K562 (cell line): ENCODE measurements around the gene BRICD5. TPM values are rescaled to one million over a fixed set of nuclear protein-coding genes. Genes with fewer than 3 reads are reported as not detected.

Source experiments
- CBX1 ChIP-seq: sonication (generic); IDR thresholded peaks from 2 replicates; pipeline ENCODE4 v1.6.1; 2016; ENCODE audit warnings: antibody characterized with exemption, low read depth, mild to moderate bottlenecking
- CBX2 ChIP-seq: fragments of 200-600 bp; sonication (generic); IDR thresholded peaks from one replicate; pipeline ENCODE4 v1.6.1; 2012; ENCODE audit warnings: mild to moderate bottlenecking, low read length, inconsistent platforms; ENCODE audit not compliant: insufficient read depth, poor library complexity, severe bottlenecking
- CBX3 ChIP-seq, 2 experiments: IDR thresholded peaks; 1 replicate in 1 of 2; 2 replicates in 1 of 2; pipeline ENCODE4 v1.6.1; 2012; ENCODE audit warnings: inconsistent platforms in 2 of 2, low read length in 2 of 2, borderline replicate concordance in 1 of 2, control low read depth in 1 of 2
- CCNT2 ChIP-seq: IDR thresholded peaks from 2 replicates; pipeline ENCODE4 v1.6.1; 2011; ENCODE audit warnings: borderline replicate concordance, low read depth, mild to moderate bottlenecking, moderate library complexity, mixed read lengths, low read length; ENCODE audit not compliant: insufficient read length; ENCODE audit errors: extremely low read depth
- HIVEP1 ChIP-seq: fragments of 250-450 bp; sonication (Bioruptor Pico); IDR thresholded peaks from 2 replicates; pipeline ENCODE4 v1.4.0; 2020; ENCODE audit warnings: mild to moderate bottlenecking
- NFIC ChIP-seq: fragments of 450-650 bp; IDR thresholded peaks from 2 replicates; pipeline ENCODE4 v1.6.1; 2017; ENCODE audit warnings: mild to moderate bottlenecking, inconsistent platforms
- NR2C2 ChIP-seq, 2 experiments: fragments of 200-800 bp in 1 of 2; sonication (Bioruptor generic) in 1 of 2; sonication (generic) in 1 of 2; formaldehyde crosslinking in 1 of 2; IDR thresholded peaks; 2 replicates each; pipeline versions ENCODE4 v1.6.1 to v1.8.0; 2016 to 2022; ENCODE audit warnings: mild to moderate bottlenecking in 1 of 2, missing compliant biosample characterization in 1 of 2, missing genetic modification characterization in 1 of 2, missing genetic modification reagents in 1 of 2
- NRF1 ChIP-seq, 2 experiments: fragments of 450-650 bp; IDR thresholded peaks in 1 of 2; conservative IDR thresholded peaks in 1 of 2; 2 replicates each; pipeline ENCODE4 v1.6.1; 2014; ENCODE audit warnings: mild to moderate bottlenecking in 2 of 2
- RBM34 ChIP-seq: fragments of 200-400 bp; formaldehyde crosslinking; IDR thresholded peaks from 2 replicates; pipeline ENCODE4 v1.6.1; 2018; ENCODE audit warnings: low read length, borderline replicate concordance; ENCODE audit not compliant: insufficient read depth
- SUPT5H ChIP-seq: fragments of 450-650 bp; IDR thresholded peaks from 2 replicates; pipeline ENCODE4 v1.6.1; 2016
- XRCC3 ChIP-seq: fragments of 450-650 bp; IDR thresholded peaks from 2 replicates; pipeline ENCODE4 v1.6.1; 2017; ENCODE audit warnings: mild to moderate bottlenecking, moderate library complexity
- polyA plus RNA-seq, 8 experiments: library from polyadenylated mRNA; depleted of rRNA in 4 of 8; stranded (reverse) in 5 of 8; unstranded in 3 of 8; fragments of >200 nt; fragmentation: Nextera tagmentation in 2 of 8; fragmentation: Illumina TruSeq in 1 of 8; extraction: Ambion mirVana in 2 of 8; extraction: Trizol in 1 of 8; gene quantifications; 2 replicates each; pipeline versions ENCODE4 v1.2.1 to v1.2.3, GENCODE V29; 2011 to 2014; ENCODE audit warnings: inconsistent platforms in 1 of 8, missing spikeins in 1 of 8
- total RNA-seq, 7 experiments: library from RNA; depleted of rRNA in 6 of 7; stranded (reverse); fragments of >200 nt in 6 of 7; fragmentation: Illumina TruSeq in 2 of 7; extraction: Trizol in 2 of 7; gene quantifications; 2 replicates each; pipeline versions ENCODE4 v1.2.1 to v1.2.3, GENCODE V29; 2011 to 2021; ENCODE audit warnings: low replicate concordance in 1 of 7
- TF ChIP-seq, protein P1 (sequence below): fragments of 450-650 bp; formaldehyde crosslinking; IDR thresholded peaks from 2 replicates; pipeline ENCODE4 v1.4.0; 2022; ENCODE audit warnings: missing genetic modification characterization
- TF ChIP-seq, protein P2 (sequence below): fragments of 450-650 bp; IDR thresholded peaks from 2 replicates; pipeline ENCODE4 v1.7.1; 2018; ENCODE audit warnings: mild to moderate bottlenecking, low read depth; ENCODE audit not compliant: partially characterized antibody
- TF ChIP-seq, protein P3 (sequence below): fragments of 450-650 bp; IDR thresholded peaks from 2 replicates; pipeline ENCODE4 v1.6.1; 2016
- TF ChIP-seq, protein P4 (sequence below): sonication (generic); formaldehyde crosslinking; IDR thresholded peaks from 2 replicates; pipeline ENCODE4 v1.8.0; 2022; ENCODE audit warnings: mild to moderate bottlenecking, low read depth, missing genetic modification reagents
- TF ChIP-seq, protein P5 (sequence below), 2 experiments: fragments of 450-650 bp; conservative IDR thresholded peaks; 2 replicates each; pipeline ENCODE4 v1.6.1; 2017; ENCODE audit warnings: mild to moderate bottlenecking in 2 of 2, moderate library complexity in 2 of 2

The BRICD5 gene
- total and polyA plus RNA-seq, 9 of the 15 experiments (the other 6 are each of a cell fraction or from before 2014, with no cell fraction given): 0.24 to 15.1 (median 2.4) TPM; not detected in 1

DNA sequence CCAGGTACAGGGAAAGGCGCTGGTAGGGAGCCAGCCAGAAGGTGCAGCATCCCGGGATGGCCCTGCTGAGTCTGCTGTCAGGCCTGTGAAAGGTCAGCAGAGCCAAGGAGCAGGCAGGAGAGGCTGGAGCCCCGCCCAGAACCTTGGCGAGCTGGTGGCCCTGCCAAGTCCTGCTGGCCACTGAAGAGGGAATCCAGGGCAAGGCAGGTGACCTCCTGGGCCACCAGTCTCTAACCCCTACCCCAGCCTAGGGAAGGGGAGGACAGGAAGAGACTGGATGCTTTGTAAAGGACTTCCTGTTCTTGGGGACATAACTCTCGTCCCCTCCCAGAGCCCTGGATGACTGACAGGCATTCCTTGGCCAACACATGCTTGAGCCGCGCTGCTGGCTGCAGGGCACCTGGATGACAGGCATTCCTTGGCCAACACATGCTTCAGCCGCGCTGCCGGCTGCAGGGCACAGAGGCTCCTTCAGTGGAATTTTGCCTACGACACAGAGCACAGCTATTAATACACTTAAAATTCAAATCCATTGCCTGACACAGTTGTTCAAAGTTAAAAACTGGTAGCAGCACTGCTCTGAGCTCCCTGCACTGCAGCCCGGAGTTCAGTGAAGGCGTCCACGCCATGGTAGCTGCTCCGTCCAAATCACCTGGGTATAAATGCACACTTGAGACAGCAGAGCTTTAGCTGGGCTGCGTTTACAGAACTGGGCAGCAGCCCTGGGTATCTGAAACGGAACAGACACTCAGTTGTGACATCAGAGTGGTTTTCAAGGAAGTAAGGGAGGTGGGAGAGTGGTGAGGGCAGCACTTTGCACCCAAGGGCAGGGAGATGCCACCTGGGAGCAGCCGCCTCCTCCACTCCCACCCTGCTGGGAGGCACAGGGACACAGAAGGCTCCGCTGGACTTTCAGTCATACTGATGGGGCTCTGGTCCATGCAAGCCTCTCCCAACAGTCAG, 2.0 kb upstream of the BRICD5 start (continued):
- TF ChIP-seq CBX2 (no peak), CBX3 (IDR thresholded peaks at IDR 0.05; ENCODE audit: borderline replicate concordance in 1 of 2, low read length in 2 of 2) (no peak), NR2C2 (CRISPR knock-in tag; IDR thresholded peaks at IDR 0.05) (no peak), NR2C2 (tag; IDR thresholded peaks at IDR 0.05) (no peak), HIVEP1 (CRISPR knock-in tag) (no peak), XRCC3 (no peak), RBM34 (no peak), NFIC (no peak), NRF1 (conservative IDR thresholded peaks at IDR 0.05 in 1 of 2, IDR thresholded peaks at IDR 0.05 in 1 of 2) (peak in 1 of 2 experiments; percentile 23; a peak in 2 of 4 replicates), CCNT2 (no peak), CBX1 (0 out of 2 replicates have a peak, but pooled peaks have one; percentile 16), SUPT5H (peak; percentile 18; the same call in 1 of the 2 replicates)
- TF ChIP-seq, protein P1, sequence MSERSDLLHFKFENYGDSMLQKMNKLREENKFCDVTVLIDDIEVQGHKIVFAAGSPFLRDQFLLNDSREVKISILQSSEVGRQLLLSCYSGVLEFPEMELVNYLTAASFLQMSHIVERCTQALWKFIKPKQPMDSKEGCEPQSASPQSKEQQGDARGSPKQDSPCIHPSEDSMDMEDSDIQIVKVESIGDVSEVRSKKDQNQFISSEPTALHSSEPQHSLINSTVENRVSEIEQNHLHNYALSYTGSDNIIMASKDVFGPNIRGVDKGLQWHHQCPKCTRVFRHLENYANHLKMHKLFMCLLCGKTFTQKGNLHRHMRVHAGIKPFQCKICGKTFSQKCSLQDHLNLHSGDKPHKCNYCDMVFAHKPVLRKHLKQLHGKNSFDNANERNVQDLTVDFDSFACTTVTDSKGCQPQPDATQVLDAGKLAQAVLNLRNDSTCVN (CRISPR knock-in tag): no peak
- TF ChIP-seq, protein P2, sequence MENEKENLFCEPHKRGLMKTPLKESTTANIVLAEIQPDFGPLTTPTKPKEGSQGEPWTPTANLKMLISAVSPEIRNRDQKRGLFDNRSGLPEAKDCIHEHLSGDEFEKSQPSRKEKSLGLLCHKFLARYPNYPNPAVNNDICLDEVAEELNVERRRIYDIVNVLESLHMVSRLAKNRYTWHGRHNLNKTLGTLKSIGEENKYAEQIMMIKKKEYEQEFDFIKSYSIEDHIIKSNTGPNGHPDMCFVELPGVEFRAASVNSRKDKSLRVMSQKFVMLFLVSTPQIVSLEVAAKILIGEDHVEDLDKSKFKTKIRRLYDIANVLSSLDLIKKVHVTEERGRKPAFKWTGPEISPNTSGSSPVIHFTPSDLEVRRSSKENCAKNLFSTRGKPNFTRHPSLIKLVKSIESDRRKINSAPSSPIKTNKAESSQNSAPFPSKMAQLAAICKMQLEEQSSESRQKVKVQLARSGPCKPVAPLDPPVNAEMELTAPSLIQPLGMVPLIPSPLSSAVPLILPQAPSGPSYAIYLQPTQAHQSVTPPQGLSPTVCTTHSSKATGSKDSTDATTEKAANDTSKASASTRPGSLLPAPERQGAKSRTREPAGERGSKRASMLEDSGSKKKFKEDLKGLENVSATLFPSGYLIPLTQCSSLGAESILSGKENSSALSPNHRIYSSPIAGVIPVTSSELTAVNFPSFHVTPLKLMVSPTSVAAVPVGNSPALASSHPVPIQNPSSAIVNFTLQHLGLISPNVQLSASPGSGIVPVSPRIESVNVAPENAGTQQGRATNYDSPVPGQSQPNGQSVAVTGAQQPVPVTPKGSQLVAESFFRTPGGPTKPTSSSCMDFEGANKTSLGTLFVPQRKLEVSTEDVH: no peak
- TF ChIP-seq, protein P3, sequence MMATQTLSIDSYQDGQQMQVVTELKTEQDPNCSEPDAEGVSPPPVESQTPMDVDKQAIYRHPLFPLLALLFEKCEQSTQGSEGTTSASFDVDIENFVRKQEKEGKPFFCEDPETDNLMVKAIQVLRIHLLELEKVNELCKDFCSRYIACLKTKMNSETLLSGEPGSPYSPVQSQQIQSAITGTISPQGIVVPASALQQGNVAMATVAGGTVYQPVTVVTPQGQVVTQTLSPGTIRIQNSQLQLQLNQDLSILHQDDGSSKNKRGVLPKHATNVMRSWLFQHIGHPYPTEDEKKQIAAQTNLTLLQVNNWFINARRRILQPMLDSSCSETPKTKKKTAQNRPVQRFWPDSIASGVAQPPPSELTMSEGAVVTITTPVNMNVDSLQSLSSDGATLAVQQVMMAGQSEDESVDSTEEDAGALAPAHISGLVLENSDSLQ: peak; percentile 97
- TF ChIP-seq, protein P4, sequence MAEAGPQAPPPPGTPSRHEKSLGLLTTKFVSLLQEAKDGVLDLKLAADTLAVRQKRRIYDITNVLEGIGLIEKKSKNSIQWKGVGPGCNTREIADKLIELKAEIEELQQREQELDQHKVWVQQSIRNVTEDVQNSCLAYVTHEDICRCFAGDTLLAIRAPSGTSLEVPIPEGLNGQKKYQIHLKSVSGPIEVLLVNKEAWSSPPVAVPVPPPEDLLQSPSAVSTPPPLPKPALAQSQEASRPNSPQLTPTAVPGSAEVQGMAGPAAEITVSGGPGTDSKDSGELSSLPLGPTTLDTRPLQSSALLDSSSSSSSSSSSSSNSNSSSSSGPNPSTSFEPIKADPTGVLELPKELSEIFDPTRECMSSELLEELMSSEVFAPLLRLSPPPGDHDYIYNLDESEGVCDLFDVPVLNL: no peak
- TF ChIP-seq, protein P5, sequence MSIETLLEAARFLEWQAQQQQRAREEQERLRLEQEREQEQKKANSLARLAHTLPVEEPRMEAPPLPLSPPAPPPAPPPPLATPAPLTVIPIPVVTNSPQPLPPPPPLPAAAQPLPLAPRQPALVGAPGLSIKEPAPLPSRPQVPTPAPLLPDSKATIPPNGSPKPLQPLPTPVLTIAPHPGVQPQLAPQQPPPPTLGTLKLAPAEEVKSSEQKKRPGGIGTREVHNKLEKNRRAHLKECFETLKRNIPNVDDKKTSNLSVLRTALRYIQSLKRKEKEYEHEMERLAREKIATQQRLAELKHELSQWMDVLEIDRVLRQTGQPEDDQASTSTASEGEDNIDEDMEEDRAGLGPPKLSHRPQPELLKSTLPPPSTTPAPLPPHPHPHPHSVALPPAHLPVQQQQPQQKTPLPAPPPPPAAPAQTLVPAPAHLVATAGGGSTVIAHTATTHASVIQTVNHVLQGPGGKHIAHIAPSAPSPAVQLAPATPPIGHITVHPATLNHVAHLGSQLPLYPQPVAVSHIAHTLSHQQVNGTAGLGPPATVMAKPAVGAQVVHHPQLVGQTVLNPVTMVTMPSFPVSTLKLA (conservative IDR thresholded peaks at IDR 0.05): 0 out of 4 replicates have a peak, but pooled peaks of 1 of the 2 experiments have one; percentile 16
